Activated T-cell treated with anti-CD3 and anti-CD28 coated beads for 24 hours (primary cell): ENCODE results near the gene ATP1A3.
"Not testable (repeated sequence)": the region's sequence is repeated elsewhere in the genome, so short reads cannot be mapped to it uniquely, and the experiment has no call there.

ENCODE experiments used
- DNase-seq: peaks from one replicate; pipeline ENCODE4 v3.0.0-alpha.2; 2020; ENCODE audit warnings: low read depth

The ATP1A3 gene

DNA sequence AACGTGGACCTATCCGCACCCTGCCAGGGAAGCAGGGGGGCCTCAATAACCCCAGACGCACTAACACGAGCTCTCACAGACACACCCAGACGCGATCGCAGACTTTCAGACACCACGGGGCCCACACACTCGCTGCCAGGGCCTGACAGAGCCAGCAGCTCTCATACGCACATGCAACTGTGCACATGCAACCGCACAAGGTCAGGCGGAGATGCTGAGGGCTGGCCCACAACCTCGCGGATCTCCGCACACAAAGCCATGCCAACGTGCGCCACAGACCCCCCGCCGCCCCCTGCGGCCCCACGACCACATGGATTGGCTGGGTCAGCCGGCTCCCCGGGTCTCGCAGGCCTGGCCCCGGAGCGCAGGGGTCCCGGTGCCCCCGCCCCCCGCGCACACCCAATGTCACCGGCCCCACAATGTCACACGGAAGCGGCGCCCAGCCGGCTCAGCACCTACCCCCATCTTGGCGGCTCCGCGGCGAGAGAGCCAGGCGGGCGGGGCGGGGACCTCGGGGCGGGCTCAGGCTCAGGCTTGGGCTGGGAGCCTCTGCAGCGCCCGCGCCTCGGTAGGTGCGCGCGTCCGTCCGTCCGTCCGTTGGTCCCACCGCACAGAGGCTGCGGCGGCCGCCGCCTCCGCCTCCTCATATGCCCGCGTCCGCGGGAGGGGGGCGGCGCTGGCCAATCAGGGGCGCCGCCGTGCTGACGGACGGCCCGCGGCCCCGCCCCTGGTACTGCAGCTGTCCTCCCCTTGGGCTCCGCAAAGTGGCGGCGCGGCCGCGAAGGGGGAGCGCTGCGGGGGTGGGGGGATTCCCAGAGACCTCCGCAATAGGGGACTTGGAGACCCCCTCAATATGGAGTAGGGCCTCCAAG is at the start of gene ATP1A3:
ATP1A3 (minus strand) TSS at position 619 of the 872 bp plus-strand sequence; CDS start at position 465, 154 bp downstream.
- peak; percentile 53 for DNase-seq

DNA sequence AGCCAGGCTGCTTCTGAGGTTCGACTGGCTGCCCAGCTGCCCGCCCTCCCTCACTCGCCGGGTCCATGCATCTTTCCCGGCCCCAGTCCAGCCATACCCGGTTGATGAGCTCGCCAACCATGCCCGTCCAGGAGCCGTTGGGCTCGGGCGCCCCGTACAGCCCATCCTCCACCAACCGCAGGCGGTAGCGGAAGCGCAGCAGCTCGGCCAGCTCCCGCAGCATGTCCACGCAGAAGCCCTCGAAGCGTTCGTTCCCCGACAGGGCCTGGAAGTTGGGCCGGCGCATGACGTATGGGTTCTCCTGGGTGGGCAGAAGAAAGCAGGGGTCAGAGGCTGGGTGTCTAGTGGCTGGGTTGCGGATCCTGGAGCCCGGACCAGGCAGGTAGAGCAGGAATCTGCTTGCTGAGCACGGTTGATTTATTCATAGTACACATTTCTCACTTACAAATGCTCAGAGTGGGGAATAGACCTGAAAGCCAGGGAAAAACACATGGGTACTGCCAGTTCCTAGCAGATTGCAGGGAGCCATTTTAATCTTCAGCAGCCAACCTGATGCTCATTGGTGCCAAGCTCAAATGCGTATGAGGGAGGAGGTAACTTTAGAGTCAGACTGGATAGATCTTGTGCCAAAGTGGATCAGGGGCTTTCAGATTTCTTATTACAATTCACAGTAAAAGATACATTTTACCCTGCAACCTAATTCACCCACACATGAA is 48.6 kb upstream of the ATP1A3 start:
- no peak for DNase-seq

DNA sequence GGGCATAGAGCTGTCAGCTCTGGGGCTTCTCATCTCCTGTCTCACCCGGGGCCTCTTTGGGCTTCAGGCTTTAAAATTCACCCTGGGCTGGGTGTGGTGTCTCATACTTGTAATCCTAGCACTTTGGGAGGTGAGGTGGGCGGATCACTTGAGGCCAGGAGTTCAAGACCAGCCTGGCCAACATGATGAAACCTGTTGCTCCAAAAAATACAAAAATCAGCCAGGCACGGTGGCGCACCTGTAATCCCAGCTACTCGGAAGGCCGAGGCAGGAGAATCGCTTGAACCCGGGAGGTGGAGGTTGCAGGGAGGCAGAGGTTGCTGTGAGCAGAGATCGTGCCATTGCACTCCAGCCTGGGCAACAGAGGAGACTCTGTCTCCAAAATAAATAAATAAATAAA is 46.5 kb upstream of the ATP1A3 start:
- DNase-seq, result not testable (repeated sequence)

DNA sequence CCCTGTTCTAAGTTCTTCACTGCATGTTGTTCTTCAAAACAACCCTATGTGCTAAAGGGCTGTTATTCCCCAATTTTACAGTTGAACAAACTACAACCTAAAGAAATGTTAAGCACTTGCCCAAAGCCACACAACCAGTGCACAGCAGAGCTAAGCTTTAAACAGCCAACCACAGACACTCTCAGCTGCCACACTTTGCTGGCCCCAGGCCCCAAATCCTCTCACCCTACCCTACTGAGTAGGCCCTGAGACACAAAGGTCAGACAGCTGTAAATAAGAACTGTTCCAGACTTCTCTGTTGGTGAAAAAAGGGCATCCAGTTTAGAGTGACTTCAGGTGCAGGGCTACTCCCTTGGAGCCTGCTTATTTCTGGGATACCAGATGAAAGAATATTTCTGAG is 46.0 kb upstream of the ATP1A3 start:
- no peak for DNase-seq

DNA sequence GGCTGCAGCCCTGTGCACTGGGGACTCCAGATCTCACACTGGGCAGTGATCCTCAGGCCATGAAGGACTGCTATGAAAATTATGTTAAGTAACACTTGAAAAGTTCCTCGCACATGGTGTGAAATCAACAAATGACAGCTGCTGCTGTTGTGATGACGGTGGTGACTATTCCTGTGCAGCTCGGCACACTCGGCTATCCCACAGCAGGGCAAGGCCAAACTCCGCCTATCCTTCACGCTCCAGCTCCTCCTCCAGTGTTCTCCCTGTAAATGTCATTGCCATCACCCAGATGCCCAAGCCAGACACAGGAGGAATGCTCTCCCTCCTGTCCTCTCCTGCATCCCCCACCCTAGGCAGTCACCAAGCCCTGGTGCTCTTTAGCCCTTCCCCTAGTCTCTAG is 44.6 kb upstream of the ATP1A3 start:
- DNase-seq, result no peak

DNA sequence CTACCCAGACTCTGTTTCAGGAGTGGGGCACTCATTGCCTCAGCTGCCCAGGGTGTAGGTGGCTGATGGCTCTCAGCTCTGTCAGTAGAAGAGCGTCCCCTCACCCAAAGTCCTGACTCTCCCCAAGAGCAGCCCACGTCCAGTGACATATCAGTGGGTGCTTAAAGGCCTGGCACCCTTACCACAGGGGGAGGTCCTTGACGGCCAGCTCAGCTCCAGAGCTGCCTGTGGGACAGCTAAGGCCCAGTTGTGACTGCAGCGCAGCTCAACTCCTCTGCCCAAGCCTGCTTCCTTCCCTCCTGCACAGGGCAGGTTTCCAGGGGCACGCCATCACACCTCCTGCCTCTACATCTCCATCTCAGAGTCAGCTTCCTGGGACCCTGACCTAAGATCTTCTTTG is 43.6 kb upstream of the ATP1A3 start:
- DNase-seq, result no peak

DNA sequence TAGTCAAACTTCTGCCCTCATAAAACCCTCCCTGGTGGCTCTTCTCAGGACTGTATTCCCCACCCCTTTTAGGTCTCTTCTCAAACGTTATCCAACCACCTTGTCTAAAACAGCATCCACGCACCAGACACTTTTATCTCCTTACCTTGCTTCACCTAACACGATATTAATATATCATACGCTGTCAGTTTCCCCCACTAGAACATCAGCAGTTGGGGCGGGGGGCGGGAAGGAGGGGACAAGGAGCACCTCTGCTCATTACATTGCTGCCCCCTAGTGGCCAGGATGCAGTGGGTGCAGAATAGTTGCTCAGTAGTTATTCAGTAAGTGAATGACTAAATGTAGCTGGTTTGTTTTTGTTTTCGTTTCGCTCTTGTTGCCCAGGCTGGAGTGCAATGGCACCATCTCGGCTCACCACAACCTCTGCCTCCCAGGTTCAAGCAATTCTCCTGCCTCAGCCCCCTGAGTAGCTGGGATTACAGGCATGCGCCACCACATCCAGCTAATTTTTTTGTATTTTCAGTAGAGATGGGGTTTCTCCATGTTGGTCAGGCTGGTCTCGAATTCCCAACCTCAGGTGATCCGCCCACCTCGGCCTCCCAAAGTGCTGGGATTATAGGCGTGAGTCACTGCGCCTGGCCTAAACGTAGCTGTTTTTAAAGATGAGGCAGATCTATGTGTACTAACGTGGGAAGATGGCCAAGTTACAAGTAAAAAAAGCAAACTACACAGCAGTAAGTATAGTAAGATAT is 40.8 kb upstream of the ATP1A3 start:
- DNase-seq, result peak; percentile 49

DNA sequence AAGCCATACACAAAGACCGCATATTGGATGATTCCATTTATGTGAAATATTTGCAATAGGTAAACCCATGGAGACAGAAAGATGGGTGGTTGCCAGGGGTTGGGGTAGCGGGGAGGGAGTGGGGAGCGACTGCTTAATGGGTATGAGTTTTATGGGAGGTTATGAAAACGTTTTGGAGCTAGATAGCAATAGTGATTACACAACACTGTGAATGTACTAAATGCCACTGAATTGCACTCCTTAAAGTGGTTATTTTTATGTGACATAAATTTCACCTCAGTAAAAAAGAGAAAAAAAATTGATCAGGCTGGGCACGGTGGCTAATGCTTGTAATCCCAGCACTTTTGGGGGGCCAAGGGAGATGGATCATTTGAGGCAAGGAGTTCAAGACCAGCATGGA is 39.4 kb upstream of the ATP1A3 start:
- DNase-seq, result no peak

DNA sequence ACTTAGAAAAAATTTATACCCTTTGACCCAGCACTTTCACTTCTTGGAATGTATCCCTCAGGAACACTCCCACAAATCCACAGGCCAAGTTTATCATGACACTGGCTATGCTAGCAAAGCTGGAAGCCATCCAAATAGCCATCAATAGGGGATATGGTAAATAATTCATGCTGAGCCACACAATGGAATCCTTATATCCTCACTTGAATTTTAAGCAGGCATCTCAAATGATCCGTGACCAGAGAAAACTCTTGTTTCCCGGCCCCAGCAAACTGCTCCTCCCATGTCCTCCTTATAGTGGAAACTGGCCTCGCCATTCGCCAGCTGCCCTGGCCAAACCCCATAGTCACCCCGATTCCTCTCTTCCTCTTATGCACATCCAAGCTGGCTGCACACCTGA is 38.4 kb upstream of the ATP1A3 start:
- DNase-seq, result no peak

DNA sequence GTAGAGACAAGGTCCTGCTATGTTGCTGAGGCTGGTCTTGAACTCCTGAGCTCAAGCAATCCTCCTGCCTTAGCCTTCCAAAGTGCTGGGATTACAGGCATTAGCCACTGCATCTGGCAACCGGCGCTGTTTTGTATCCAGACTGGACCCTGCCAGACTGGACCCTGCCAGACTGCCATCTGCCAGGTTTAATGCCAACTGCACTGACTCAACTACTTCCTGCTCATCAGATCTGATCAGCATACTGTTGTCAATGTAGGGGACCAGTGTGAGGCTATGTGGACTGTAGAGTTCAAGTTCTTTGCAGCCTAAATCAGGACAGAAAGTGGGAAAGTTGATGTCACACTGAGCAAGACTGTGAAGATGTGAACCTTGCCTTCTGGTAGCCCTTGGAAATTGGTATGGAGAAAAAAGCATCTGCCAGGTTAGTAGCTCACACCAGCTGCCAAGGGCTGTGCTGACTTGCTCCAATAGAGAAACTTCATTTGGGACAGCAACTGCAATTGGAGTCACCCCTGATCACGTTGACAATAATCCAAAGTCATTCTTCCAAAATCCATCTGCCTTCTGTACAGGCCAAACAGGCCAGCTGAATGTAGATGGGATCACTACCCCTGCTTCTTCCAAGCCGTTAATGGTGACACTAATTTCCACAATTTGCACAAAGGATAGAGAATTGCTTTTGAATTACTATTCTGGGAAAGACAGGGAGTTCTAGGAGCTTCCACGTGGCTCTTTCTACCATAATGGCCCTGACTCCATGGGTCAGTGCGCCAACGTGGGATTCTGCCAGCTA is 36.8 kb upstream of the ATP1A3 start:
- no peak for DNase-seq

DNA sequence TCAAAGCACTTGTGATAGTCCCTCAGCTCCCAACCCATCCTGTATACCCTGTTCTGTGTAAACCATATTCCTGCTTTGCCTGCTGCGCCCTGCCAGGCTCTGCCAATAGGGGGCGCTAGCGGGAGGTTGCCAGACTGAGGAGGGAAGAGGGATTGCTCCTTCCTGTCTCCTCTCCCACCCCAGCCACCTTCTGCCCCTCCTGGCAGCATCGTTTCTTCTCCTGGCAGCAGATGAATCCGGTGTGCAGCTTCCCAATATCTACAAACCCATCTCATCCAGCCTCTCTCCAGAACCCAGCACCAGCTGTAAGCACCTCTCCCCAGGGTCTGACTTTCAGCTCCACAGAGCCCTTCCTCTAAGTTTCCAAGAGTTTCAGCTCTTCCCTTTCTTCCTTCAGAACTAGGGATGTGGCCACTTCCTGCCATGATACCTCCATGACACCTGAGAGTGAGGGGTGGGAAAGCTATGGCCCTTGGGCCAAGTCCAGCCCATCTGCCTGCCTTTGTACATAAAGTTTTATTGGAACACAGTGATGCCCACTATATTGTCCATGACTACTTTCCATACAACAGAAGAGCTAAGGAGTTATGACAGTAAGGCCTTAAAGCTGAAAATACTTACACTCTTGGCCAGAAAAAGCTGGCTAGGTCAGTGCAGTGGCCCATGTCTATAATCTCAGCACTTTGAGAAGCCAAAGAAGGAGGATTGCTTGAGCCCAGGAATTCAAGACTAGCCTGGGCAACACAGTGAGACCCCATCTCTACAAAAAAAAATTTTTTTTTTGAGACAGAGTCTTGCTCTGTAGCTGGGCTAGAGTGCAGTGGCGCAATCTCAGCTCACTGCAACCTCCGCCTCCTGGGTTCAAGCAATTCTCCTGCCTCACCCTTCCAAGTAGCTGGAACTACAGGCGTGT is 34.5 kb upstream of the ATP1A3 start:
- peak; percentile 9 for DNase-seq

DNA sequence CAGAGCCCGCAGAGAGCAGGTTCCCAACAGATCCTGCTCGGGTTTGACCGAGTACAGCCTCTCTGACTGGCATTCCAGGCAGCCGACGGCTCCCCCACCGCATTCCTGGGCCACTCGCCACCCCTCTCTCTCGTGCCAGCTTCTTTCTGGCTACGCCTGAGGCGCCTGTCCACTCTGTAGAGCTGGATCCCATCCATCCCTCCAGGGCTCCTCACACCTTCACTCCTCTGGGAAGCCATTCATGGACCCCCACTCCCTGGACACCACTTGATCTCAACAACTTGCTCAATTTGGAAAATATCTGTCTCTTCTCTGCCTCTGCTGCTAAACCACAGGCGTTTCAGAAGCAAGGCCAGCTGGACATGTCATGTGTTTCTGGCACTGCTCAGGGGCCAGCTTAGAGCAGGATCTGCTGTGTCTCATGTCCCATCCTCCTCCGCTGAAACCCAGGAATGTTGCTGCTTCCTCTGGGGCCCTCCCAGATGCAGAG is 30.6 kb upstream of the ATP1A3 start:
- no peak for DNase-seq

DNA sequence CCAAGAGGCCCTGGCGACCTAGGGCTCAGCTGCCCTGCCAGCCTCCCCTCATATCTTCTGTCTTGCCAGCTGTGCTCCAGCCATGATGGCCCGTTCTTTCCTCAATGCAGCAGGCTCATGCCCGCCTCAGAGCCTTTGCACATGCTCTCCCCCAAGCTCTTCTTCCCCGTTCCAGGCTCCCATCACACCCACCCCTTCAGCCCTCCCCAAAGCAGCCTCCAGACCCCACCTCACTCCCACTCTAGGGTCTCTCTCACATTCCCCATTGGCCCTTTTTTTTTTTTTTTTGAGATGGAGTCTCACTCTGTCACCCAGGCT is 29.9 kb upstream of the ATP1A3 start:
- DNase-seq, result no peak

DNA sequence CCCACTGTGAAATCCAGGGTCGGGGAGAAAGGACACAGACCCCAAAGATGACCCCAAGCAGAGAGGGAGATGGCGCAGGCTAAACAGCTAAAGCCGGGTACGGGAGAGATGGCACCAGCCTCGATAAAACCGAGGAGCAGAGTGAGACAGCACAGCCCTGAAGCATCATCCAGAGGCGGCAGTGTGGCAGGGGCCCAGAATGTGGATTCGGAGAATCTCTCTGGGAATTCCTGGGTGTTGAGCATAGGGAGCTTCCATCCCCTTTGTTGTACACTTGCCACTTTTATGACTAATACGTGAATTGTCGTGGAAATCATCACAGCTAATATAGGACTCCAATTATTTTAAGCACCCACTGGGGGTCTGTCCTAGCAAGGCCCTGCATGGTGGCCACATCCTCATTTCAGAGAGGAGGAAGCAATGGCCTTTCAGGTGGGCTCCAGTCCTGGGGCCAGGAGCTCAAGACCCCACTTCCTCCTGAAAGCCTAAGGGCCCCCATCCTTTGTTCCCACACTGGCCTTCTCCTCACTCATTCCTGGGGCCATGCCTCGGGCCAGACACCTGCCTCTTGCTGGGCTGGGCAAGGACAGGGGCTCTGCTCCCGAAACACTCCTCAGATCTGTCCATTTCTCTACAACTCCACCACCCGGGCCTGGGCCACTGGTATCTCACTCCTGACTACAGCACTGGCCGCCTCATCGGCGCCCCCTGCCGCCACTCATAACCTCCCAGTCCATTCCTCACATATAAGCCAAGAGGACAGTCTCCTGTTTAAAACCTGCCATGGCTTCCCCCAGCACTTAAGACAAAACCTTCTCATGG is 29.3 kb upstream of the ATP1A3 start:
- no peak for DNase-seq

DNA sequence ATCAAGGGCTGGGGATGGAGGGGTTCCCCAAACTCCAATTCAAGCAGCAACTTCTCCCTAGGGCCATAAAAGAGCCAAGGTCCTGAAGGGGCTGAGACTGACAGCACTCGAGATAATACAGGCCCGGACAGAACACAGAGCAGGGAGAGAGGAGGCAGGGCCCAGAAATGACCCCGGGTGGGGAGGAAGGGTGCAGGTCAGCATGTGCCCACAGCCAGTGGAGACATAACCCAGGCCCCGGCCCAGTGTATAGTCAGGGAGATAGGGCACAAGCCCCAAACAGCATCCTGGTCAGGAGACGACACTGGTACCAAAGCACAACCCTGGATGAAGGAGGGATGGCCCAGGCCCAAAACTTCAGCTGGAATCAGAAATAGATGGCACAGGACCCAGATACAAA is 28.6 kb upstream of the ATP1A3 start:
- no peak for DNase-seq

DNA sequence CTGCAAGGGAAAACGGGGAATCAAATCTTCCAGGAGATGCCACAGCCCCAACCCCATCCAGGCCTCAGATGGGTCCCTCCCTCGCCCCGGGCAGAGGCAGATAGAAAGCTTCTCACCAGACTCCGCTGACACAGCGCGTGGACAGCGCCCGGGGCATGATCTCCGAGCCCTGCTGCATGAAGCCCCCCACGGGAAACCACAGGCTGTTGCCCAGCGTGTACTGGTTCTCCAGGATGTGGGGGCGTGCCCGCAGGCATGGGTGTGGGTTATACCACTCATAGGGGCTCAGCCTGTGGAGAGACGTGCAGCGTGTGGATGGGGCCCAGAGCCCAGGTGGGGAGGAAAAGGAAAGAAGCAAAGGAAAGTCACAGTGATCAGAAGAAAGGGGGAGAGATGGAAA is 27.2 kb upstream of the ATP1A3 start:
- no peak for DNase-seq

DNA sequence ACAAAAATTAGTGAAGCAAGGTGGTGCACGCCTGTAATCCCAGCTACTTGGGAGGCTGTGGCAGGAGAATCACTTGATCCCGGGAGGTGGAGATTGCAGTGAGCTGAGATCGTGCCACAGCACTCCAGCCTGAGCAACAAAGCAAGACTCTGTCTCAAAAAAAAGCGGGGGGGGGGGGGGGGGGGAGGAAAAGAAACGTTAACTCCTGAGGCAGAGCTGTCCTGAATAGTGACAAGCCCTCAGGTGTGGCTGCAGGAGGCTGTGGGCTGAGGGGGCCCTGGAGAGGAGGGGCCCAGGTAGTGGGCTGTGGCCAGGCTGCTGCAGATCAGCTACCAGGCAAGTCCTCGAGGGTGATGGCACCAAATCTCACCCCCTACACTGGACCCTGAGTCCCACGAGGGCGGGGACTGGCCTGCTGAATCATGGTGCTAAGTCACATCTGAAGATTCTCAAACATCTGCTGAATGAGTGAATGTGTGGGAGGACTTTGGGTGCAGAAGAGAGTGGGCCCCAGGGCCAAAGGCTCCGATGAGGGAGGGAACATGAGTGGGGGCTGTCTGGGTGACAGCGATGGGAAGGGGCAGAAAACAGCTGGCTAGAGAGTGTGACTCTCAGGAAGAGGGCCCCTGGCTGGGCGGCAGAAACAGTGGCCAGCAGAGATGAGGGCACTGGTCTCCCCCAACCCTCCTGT is 24.6 kb upstream of the ATP1A3 start:
- no peak for DNase-seq

DNA sequence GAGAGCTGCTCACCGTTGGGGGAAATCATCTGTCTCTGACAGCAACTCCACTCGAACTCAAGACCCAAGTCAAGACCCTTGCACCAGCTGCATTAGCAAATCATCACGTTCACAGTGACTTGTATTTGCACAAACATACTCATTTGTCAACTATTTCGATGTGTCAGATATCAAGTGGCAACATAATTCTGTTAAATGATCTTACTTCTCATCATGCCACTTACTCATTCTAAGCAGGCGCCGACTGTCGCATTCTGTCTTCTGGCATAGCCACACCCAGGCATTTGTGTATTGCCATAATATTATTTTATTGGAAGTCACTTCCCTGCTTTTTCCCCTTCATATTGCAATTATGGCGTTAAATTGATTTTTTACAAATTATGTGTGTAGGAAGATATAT is 23.0 kb upstream of the ATP1A3 start:
- no peak for DNase-seq

DNA sequence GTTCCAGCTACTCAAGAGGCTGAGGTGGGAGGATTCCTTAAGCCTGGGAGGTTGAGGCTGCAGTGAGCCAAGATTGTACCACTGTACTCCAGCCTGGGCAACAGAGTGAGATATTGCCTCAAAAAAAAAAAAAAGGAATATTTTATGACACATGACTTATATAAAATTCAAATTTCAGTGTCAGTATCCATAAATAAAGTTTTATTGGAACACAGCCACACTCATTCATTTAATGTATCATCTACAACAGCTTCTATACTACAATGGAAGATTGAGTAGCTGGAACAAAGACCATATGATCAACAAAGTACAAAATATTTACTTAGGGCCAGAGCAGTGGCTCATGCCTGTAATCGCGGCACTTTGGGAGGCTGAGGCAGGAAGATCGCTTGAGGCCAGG is 18.7 kb upstream of the ATP1A3 start:
- not testable (repeated sequence) for DNase-seq
